GM18517 (cell line): Measurements from ENCODE around the gene P2RX6.

Experiments used
- ATAC-seq: cut with Tn5 transposase; IDR thresholded peaks from one replicate; pipeline ENCODE4 v1.9.1; 2021; ENCODE audit warnings: mild to moderate bottlenecking, moderate library complexity; ENCODE audit not compliant: unreplicated experiment

Gene P2RX6

DNA sequence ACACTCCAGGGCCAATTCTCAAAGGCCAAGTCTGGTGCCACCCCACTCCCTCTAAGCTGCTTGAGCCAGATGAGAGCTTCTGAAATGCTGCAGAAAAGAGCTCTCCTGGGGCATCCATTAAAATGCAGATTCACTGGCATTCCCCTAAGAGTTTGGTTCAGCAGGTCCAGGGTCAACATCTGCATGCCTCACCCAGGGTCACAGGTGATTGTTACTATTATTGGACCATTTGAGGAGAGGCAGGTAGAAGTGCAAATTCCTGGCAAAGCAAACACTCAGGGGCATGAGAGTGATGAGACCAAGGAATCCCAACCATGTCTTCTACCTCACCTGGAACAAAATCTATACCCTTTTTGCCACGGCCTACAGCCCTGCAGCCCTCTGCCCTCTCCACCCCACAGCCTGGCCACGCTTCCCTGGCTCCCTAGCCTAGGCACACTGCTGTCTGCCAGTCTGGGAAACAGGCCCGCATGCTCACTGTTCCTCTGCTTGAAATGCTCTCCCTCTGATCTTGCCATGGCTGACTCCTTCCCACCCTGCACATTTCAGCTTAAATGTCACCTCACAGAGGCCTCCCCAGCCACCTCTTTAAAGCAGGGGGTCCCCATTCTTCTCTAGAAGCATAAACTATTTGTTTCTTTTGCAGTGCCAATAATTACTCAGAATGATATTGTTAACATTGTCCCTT is 4.4 kb upstream of the P2RX6 start:
- no peak for ATAC-seq

DNA sequence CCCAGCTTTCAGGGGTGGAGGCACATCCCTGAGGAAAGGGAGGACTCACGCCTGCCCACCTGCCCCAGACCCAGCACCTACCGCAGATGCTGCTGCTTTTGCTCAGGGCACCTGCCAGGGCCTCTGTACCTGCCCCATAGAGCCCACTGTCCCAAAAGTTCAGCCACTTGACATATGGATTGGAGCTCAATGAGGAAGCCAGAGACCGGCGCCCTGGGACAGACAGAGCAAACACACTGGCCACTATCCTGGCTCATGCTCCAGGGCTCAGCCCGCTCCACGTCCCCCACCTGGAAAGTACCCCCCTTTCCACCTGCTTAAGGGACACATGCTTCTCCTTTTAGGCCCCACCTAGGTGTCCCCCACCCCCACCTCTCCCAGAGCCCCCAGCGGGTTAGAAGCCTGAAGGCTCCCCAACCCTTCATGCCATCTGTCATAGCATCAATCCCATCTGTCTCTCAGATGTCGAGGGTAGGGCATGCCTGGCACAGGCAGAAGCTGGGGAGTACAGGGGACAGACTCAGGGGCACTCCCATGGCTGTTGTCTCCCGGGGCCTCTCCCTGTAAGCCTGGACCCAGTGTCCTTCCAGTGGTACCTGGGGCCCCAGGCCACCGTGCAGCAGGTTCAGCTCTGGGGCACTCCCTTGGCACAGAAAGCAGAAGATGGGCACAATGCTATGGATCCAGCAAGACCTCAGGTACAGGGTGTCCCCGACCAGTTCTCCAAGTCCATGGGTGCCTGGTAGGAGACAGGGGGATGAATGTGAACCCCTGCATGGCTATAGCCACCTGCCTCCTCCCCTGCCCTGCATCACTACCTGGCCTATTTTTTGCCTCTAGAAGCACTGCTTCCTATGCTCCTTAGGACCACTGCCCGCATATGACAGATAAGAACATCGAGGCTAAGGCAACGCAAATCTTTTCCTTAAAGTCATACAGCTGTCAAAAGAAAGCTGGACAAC is 2.2 kb upstream of the P2RX6 start:
- no peak for ATAC-seq

DNA sequence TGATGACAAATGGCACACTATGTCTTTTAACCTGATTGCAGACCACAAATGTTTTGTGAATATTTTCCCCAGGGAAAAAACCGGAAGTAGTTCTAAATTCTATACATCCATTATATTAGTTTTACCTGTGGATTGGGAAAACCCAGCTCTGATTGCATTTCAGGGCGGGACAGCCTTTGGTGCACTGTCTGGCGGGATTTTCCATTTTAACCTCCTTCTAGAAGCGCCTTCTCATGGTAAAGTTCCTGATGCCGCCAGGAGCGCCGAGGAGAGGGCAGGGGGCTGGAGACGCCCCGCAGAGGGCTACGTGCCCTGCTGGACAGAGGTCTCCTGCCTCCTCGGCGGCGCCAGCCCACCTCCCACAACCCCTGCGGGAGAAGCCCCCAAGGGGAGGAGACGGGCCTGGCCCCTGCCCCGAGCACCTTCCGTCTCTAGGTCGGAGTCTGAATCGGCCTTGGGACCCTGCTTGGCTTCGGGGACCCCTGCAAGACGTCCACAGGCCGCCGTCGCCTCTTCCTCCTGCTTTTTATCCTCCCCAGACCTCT is 1.2 kb upstream of the P2RX6 start:
- ATAC-seq = no peak

- ATAC-seq = no peak
Measured at GRCh38 chr22:21014202-21014725, 701 bp upstream of the P2RX6 start.

DNA sequence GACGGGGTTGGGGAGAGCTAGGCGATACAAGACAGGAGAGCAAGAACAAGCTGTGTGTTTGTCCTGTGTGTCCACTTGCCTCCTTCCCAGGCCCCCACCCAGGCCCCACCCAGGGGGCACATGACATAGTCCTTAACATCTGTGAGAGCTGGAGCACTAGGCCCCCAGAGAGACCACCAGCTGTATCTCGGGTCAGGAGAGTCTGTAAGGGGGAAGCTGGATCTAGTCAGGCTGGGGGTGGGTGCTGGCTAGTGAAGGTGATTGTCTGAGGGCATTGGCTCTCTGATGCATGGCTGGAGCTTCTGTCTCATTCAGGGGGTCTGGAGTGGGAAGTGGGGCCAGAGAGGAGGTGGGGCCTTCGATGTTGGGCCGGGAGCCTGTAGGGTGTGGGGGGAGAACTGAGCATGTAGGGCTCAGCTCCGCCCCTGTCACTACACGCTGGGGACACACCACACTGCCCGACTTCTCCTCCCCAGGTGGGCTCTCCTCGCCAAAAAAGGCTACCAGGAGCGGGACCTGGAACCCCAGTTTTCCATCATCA is 571 bp downstream of the P2RX6 start:
- ATAC-seq = no peak

DNA sequence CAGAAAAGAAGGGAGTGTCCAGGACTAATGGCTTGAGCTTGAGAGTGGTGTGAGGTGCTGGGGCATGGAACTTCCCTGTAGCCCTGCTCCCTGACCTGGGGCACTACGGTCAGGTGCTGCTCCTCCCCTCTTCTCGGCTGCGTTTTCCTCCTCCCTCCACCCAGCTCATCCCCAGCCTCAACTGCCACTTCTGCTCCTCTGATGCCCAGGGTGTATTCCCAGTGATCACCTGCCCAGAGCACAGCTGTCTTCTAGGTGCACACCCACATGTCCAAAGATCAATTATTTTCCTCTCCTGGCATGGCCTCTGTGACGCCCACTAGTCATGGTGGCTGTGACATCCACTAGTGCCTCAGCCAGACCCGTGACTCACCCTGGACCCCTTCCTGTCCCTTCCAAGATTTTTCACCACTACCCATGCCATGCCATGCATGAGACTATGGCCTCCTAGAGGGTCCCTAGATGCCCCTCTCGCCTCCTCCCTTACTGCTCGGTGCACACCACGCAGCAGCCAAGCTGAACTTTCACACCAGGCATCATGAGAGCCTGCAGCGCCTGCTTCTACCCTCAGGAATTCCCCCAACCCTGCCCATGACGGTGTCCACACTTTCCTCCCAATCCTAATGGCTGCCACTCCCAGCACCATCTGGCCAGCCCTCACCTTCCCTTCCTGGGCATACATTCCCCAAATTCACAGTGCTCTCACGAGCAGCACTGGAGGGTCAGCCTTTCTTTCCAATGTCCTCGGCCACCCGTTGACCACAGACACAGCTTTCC is 1.9 kb downstream of the P2RX6 start:
- no peak for ATAC-seq

- ATAC-seq = no peak
Measured at GRCh38 chr22:21018314-21018713, 3.3 kb downstream of the P2RX6 start.

- no peak for ATAC-seq
Measured at GRCh38 chr22:21020802-21021429, 6.0 kb downstream of the P2RX6 start.

GRCh38 chr22:21022507-21022906 is 7.5 kb downstream of the P2RX6 start:
- ATAC-seq = no peak

GRCh38 chr22:21022955-21023614 is 8.1 kb downstream of the P2RX6 start:
- no peak for ATAC-seq

- ATAC-seq = no peak
Measured at GRCh38 chr22:21025266-21025665, 10.3 kb downstream of the P2RX6 start.

DNA sequence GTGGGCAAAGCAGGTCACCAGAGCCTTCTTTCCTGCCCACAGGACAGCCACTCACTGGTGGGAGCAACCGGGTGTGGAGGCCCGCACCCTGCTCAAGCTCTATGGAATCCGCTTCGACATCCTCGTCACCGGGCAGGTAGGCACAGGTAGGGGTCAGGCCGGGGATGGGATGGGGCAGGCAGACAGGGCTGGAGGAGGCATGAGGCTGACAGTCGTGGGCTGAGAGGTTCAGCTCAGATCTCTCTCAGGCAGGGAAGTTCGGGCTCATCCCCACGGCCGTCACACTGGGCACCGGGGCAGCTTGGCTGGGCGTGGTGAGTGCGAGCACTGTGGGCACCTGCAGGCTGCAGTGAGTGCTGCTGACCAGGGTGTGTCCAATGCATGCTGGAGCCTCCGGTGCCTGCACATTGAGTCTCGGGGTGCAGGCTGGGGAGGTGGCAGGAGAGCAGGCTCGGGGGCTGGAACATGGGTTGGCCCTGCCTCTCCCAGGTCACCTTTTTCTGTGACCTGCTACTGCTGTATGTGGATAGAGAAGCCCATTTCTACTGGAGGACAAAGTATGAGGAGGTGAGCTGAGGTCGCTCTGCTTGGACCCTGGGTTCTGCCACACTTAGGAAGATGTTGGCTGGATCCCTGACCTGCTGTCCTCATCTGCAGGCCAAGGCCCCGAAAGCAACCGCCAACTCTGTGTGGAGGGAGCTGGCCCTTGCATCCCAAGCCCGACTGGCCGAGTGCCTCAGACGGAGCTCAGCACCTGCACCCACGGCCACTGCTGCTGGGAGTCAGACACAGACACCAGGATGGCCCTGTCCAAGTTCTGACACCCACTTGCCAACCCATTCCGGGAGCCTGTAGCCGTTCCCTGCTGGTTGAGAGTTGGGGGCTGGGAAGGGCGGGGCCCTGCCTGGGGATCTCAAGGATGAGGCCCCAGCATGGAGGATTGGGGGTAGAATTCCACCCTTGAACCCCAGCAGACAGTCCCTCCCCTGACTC is 11.1 kb downstream of the P2RX6 start:
- ATAC-seq = no peak

GRCh38 chr22:21026783-21027692 is 12.1 kb downstream of the P2RX6 start:
- no peak for ATAC-seq

- no peak for ATAC-seq
Measured at GRCh38 chr22:21028277-21029251, 13.6 kb downstream of the P2RX6 start.

- no peak for ATAC-seq
Measured at GRCh38 chr22:21029486-21030025, 14.6 kb downstream of the P2RX6 start.

GRCh38 chr22:21030032-21030431 is 15.1 kb downstream of the P2RX6 start:
- no peak for ATAC-seq
